ENCODE measurements around the gene DPP6. TPM values are rescaled to one million over a fixed set of nuclear protein-coding genes. Genes with fewer than 3 reads are reported as not detected.

The DPP6 gene
- total RNA-seq, 2 experiments from 2014 or later, result not detected

- ChIA-PET POLR2A (no interaction called here), CTCF (no interaction called here)
Observed at GRCh38 chr7:154861589-154861988, 809.4 kb downstream of the DPP6 start.

- CTCF ChIA-PET, result no interaction called here
- POLR2A ChIA-PET, result no interaction called here
Observed at GRCh38 chr7:154862153-154862791, 810.1 kb downstream of the DPP6 start.

DNA sequence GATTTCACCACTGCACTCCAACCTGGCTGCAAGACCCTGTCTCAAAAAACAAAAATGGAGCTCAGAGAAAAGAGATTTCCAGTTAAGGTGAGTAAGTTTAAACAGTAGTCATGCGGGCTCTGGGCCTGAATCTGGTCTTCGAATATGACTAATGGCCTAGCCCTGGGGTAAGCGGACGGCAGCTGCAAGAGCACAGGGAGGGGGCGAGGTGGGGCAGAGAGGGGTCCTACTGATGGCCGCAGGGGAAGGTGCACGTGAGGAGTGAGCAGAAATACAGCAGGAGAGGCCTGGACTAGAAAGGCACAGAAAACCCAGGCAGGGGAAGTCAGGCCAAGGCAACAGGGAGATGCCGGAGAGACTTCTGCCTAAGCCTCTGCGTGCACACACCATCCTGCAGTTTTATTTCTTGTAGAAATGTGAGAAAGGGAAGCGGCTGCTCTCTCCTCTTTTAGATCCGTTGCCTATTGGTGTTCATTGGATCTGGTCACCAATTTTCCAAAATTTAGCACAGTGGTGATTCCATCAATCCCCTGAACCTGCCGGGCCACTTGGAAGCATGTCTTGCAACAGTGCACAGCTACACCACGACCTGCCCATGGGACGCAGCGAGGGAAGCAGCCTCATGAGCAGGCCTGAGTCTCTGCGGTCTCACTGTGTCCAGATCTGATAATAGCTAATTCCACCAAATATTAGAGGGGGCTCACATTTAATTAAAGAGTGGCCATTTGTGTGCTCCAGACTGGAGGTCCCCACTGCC, 811.7 kb downstream of the DPP6 start:
- POLR2A ChIA-PET, result no interaction called here

DNA sequence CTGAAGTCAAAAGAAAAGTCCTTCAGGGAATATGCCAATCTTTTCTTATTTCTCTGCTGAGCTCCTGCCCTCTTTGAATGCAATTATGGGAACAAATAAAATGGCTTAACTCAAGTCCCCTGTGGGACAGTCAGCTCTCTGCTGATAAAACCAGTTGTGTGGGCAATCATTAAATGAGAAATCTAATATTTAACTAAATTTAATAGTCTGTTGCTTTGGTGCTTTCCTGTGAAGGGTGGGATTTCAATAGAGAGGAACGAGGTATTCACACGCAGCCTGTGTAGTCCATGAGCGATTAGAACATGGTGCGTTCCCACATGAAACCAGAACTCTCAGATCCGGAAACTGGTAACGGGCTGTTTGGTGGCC, 812.3 kb downstream of the DPP6 start:
- CTCF ChIA-PET, result no interaction called here
- POLR2A ChIA-PET, result no interaction called here

More for the DNA sequence above, 811.7 kb downstream of the DPP6 start:
- CTCF ChIA-PET, result no interaction called here

DNA sequence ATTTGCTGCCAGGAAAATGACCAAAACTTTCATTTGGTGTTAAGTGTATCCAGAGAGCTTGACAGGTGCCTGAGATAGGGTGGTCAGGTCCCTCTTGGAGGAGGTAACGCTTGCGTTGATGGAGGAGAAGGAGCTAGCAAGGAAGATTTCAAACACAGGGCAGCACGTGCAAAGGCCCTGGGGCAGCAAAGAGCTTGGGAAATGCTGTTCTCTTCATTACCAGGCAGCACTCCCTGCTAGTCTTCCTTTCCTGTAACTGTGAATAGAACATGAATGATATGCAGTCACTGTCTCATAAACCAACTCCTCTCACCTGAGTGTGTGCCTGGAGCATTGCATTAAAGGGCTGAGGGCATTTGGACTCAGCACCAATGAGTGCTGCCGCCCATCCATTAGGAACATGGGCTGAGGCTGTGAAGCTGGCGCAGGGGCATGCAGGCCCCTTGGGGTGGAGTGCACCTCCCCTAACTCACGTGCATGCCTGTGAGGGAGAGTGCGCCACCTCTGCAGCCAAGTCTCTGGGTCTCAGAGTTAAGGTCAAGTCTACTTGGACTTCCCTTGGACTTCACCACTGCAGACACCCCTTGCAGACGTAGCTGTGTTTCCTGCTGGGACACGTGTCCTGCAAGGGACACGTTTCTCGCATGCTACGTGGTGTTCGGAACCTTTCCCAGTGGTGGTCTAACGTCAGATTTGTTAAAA, 813.9 kb downstream of the DPP6 start:
- ChIA-PET CTCF (no interaction called here), POLR2A (no interaction called here)

DNA sequence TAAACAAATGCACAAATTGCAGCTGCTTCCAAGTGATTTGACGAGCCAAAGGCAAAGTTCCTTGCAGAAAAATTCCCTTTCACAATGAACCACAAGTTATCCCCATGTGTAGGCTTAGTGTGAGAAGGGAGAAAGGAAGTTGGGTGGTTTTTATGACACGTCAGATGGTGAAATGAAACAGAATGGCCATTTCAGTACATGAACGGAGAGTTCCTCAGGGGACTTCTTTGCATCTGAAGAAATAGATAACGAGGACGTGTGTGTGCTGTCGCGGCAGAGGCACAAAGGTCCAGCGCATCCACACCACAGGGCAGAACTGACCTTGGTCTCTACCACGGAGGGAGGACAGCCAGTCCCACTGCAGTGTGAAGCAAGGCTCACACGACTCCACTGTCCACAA, 814.9 kb downstream of the DPP6 start:
- POLR2A ChIA-PET, result no interaction called here
- CTCF ChIA-PET, result no interaction called here

GRCh38 chr7:154868921-154869320, 816.7 kb downstream of the DPP6 start:
- POLR2A ChIA-PET, result no interaction called here
- CTCF ChIA-PET, result no interaction called here

DNA sequence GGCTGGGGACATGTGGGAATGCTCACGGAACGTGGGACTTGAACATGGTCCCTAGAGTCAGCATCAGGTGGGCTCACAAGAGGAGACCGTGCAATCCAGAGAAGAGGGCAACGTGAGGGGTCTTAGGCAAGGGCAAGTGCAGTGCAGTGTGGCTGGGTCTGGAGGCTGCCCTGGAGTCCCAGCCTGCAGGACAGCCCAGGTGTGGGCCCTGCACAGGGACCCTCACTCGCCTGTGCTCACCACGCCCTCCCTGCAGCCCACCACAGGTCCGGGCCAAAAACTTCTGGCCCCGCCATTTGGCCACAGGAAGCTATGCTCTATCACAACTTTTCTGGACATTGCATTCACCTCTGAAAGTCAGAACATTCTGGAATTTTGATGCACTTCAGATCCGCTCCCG, 817.2 kb downstream of the DPP6 start:
- CTCF ChIA-PET, result no interaction called here

GRCh38 chr7:154871507-154871906, 819.3 kb downstream of the DPP6 start:
- ChIA-PET CTCF (no interaction called here), POLR2A (no interaction called here)

More for the DNA sequence above, 817.2 kb downstream of the DPP6 start:
- POLR2A ChIA-PET, result no interaction called here

DNA sequence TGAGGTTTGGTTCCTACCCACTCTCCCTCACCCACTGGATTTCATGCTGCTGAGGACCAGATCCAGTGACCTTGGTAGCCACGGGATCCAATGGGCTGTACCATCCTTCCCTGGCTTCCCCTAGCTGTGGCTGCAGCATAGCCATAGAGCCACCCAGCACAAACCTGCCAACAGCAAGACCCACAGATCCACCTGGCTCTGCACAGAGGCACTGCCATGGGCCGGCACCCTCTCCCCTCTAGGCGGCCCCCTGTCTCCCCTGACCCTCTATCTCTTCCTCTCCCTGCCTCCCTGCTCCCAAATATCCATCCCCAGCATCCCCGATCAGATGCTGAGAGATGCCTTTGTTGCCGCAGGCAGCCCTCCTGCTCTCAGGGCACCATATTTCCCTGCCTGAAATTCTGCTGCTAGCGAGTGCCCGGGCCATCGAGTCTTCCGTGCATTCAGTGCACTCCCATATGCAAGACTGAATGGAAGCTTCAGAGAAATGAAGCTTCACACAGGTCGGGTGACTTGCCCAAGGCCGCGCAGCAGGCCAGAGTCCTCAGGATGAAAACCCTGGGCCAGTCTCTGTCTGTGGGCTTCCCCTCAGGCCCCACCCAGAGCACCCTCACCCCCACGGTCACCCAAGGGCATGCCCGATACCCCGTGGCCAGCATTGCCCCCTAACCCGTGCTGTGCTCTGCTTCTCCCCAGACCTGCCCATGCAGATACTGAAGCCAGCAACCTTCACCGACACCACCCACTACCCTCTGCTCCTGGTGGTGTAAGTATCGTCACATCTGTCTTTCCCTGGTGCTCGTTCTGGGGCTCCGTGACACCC, 819.9 kb downstream of the DPP6 start:
- ChIA-PET POLR2A (no interaction called here), CTCF (no interaction called here)

GRCh38 chr7:154872811-154873499, 820.8 kb downstream of the DPP6 start:
- CTCF ChIA-PET, result no interaction called here
- POLR2A ChIA-PET, result no interaction called here

- CTCF ChIA-PET, result no interaction called here
- POLR2A ChIA-PET, result no interaction called here
Observed at GRCh38 chr7:154873500-154874121, 821.4 kb downstream of the DPP6 start.

DNA sequence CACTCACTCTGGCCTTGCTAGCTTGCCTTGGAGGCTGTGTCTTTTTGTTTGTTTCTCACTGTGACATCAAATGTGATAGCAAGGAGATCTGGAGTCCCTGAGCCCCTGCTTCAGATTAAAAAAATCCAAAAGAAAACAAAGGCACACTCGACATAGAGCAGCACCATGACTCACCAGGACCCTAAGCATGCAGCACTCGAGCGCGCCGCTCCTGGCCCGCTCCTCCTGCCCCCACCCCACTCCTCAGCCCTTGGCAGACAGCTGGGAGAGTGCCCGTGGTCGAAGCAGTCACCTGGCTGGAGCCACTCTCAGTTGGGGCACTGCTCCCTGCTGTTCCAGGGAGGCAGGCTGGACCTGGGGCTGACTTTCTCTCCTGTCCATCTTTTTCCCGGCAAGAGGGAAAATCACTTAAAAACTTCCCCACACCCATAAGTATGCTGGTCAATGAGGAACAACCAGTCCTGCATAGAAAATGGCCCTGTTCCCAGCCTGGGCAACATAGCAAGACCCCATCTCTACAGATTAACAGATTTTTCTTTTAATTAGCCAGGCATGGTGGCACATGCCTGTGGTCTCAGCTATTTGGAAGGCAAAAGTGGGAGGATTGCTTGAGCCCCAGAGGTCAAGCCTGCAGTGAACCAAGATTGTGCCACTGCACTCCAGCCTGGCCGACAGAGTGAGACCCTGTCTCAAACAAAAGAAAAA, 822.4 kb downstream of the DPP6 start:
- ChIA-PET CTCF (no interaction called here), POLR2A (no interaction called here)

GRCh38 chr7:154875297-154875696, 823.1 kb downstream of the DPP6 start:
- CTCF ChIA-PET, result no interaction called here
- POLR2A ChIA-PET, result no interaction called here

GRCh38 chr7:154876516-154876915, 824.3 kb downstream of the DPP6 start:
- ChIA-PET CTCF (no interaction called here), POLR2A (no interaction called here)

GRCh38 chr7:154877031-154877430, 824.8 kb downstream of the DPP6 start:
- POLR2A ChIA-PET, result no interaction called here
- CTCF ChIA-PET, result no interaction called here

DNA sequence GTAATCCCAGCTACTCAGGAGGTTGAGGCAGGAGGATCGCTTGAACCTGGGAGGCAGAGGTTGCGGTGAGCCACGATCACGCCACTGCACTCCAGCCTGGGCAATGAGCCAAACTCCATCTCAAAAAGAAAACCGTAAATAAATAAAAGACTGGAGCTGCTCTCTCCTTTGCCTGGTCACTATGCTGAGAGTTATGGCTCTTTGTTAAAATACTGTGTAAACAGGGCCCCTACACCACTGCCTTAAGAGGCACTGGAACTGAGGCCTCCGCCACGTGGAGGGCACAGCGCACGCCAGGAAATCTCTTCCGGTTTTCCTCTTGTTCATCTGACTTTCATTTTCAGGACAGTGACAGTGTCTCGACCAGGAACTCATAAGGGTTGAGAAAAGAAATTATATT, 827.4 kb downstream of the DPP6 start:
- ChIA-PET POLR2A (no interaction called here), CTCF (no interaction called here)

DNA sequence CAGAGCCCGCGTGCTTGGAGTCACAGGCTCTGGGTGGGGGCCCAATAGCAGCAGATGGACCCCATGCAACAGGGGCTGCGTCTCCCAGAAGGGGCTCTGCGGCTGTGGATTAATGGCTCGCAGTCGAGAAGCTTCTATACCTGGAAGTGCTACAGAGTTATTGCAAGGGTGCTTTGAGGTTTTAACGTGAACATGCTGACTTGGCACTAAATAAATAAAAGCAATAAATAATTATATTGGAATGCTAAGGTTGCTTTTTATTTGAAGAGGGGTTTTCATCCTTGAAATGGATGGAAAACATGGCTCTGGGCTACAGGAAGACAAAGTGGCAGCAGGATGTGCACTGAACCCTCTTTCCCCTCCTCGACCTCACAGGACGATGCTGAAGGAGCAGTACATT, 828.3 kb downstream of the DPP6 start:
- CTCF ChIA-PET, result no interaction called here

GRCh38 chr7:154881026-154881425, 828.8 kb downstream of the DPP6 start:
- ChIA-PET CTCF (no interaction called here), POLR2A (no interaction called here)

More for the DNA sequence above, 828.3 kb downstream of the DPP6 start:
- POLR2A ChIA-PET, result no interaction called here
